Neutrophil (primary cell): Measurements from ENCODE around the gene FARSA.
"Not testable (repeated sequence)": the region's sequence is repeated elsewhere in the genome, so short reads cannot be mapped to it uniquely, and the experiment has no call there.

Experiments used
- H3K27ac ChIP-seq: fragments of 200-600 bp; sonication (generic); 2 replicates; pipeline ENCODE4 v1.5.1; 2016; ENCODE audit warnings: mild to moderate bottlenecking, moderate library complexity
- H3K27me3 ChIP-seq: fragments of 200-600 bp; sonication (generic); 2 replicates; pipeline ENCODE4 v1.6.0; 2016; ENCODE audit warnings: mild to moderate bottlenecking
- H3K36me3 ChIP-seq: fragments of 200-600 bp; sonication (generic); 2 replicates; pipeline ENCODE4 v1.5.1; 2017
- H3K4me1 ChIP-seq, 2 experiments: fragments of 200-600 bp in 1 of 2; sonication (generic) in 1 of 2; 1 replicate in 1 of 2; 2 replicates in 1 of 2; pipeline versions ENCODE4 v1.5.1 to v1.6.1; 2013 to 2016; ENCODE audit warnings: low read depth in 1 of 2, low read length in 1 of 2, mild to moderate bottlenecking in 1 of 2, moderate library complexity in 1 of 2; ENCODE audit not compliant: control insufficient read depth in 1 of 2, insufficient read depth in 1 of 2
- H3K4me3 ChIP-seq, 2 experiments: fragments of 200-600 bp in 1 of 2; sonication (generic) in 1 of 2; 1 replicate in 1 of 2; 2 replicates in 1 of 2; pipeline ENCODE4 v1.5.1; 2013 to 2016; ENCODE audit warnings: low read depth in 1 of 2, low read length in 1 of 2, mild to moderate bottlenecking in 1 of 2, moderate library complexity in 1 of 2
- H3K9me3 ChIP-seq: fragments of 200-600 bp; sonication (generic); 2 replicates; pipeline ENCODE4 v1.5.1; 2016
- TF ChIP-seq, protein P1 (sequence below): fragments of 200-600 bp; sonication (generic); IDR thresholded peaks from 2 replicates; pipeline ENCODE4 v1.5.1; 2016; ENCODE audit warnings: antibody characterized with exemption

FARSA gene

DNA sequence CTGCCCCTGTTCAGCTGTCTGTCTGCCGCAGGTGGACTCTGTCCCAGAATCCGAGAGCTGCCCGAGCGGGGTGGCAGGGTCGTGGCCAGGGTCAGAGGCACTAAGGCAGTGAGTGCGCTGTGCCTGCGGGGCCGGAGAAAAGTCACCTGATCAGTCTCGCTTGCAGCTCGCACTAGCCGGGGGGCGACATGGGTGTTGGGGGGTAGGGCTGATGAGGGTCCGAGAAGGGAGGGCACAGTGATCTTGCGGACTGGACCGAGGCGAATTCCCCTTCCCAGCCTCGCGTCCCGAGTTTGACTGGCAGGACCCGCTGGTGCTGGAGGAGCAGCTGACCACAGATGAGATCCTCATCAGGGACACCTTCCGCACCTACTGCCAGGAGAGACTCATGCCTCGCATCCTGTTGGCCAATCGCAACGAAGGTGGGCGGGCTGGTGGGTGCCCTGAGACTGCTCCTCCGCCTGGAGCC, 41.9 kb downstream of the FARSA start:
- peak overlapping the region; percentile 79 to 82 for H3K4me3 ChIP-seq
- H3K4me1 ChIP-seq, result peaks cover 10 to 17% of the 10 kb centered on the region in 2 experiments
- H3K9me3 ChIP-seq, result no peaks in the 10 kb centered on the region
- H3K27me3 ChIP-seq, result no peaks in the 10 kb centered on the region
- TF ChIP-seq, protein P1, sequence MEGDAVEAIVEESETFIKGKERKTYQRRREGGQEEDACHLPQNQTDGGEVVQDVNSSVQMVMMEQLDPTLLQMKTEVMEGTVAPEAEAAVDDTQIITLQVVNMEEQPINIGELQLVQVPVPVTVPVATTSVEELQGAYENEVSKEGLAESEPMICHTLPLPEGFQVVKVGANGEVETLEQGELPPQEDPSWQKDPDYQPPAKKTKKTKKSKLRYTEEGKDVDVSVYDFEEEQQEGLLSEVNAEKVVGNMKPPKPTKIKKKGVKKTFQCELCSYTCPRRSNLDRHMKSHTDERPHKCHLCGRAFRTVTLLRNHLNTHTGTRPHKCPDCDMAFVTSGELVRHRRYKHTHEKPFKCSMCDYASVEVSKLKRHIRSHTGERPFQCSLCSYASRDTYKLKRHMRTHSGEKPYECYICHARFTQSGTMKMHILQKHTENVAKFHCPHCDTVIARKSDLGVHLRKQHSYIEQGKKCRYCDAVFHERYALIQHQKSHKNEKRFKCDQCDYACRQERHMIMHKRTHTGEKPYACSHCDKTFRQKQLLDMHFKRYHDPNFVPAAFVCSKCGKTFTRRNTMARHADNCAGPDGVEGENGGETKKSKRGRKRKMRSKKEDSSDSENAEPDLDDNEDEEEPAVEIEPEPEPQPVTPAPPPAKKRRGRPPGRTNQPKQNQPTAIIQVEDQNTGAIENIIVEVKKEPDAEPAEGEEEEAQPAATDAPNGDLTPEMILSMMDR, result no peak
- peaks cover 20% of the 10 kb centered on the region for H3K36me3 ChIP-seq
- H3K27ac ChIP-seq, result peak overlapping the region; percentile 74

GRCh38 chr19:12890787-12891552, 42.5 kb downstream of the FARSA start, which contains the start of gene GCDH:
TSS of gene GCDH (plus strand) at chr19:12891160. CDS start at chr19:12891305, 145 bp downstream.
- Histone ChIP-seq H3K4me3 (peak within 1 kb of the TSS; percentile 79 to 82), H3K27ac (peak within 1 kb of the TSS; percentile 74), H3K4me1 (peaks cover 13 to 20% of the 10 kb centered on the region in 2 experiments)

GRCh38 chr19:12890299-12890786, 43.2 kb downstream of the FARSA start:
- H3K4me1 ChIP-seq, result peaks cover 20 to 26% of the 10 kb centered on the region in 2 experiments
- H3K27ac ChIP-seq, result peak overlapping the region; percentile 74
- not testable (repeated sequence) for H3K9me3 ChIP-seq, H3K27me3 ChIP-seq
- peak overlapping the region; percentile 79 to 82 for H3K4me3 ChIP-seq
- peaks cover 13% of the 10 kb centered on the region for H3K36me3 ChIP-seq

More at GRCh38 chr19:12890787-12891552, 42.5 kb downstream of the FARSA start, which contains the start of gene GCDH:
- H3K36me3 ChIP-seq, result peaks cover 14% of the 10 kb centered on the region
- no peaks in the 10 kb centered on the region for H3K9me3 ChIP-seq
- H3K27me3 ChIP-seq, result peaks cover 4% of the 10 kb centered on the region
- TF ChIP-seq, protein P1, result peak; percentile 28

GRCh38 chr19:12888006-12888603, 45.4 kb downstream of the FARSA start:
- H3K4me1 ChIP-seq, result peaks cover 42 to 48% of the 10 kb centered on the region in 2 experiments
- H3K27me3 ChIP-seq, result peaks cover 8% of the 10 kb centered on the region
- H3K9me3 ChIP-seq, result no peaks in the 10 kb centered on the region
- TF ChIP-seq, protein P1, result no peak
- H3K27ac ChIP-seq, result no peak overlapping the region
- peaks cover under 1% of the 10 kb centered on the region for H3K36me3 ChIP-seq
- no peak overlapping the region for H3K4me3 ChIP-seq

GRCh38 chr19:12886969-12887747, 46.4 kb downstream of the FARSA start, which contains the start of gene KLF1:
TSS of gene KLF1 (minus strand) at chr19:12887201. CDS start at chr19:12887140, 61 bp downstream.
- H3K4me1 ChIP-seq, result peaks cover 51 to 58% of the 10 kb centered on the region in 2 experiments
- H3K9me3 ChIP-seq, result no peaks in the 10 kb centered on the region
- peaks cover 8% of the 10 kb centered on the region for H3K27me3 ChIP-seq
- TF ChIP-seq, protein P1, result no peak
- no peaks in the 10 kb centered on the region for H3K36me3 ChIP-seq
- H3K27ac ChIP-seq, result peak within 1 kb of the TSS; percentile 95
- H3K4me3 ChIP-seq, result peak within 1 kb of the TSS; percentile 54 to 71
